SU-DHL-6 (cell line): ENCODE results near the gene RCN2.

Experiments used
- H2AFZ ChIP-seq: fragments of 200-600 bp; sonication (generic); 2 replicates; pipeline ENCODE4 v1.6.1; 2014; ENCODE audit warnings: low read depth, mild to moderate bottlenecking, moderate library complexity, mixed read lengths, antibody characterized with exemption, low read length; ENCODE audit not compliant: severe bottlenecking
- H3F3A ChIP-seq: fragments of 200-600 bp; shearing (Covaris generic); 2 replicates; pipeline ENCODE4 v1.6.0; 2016; ENCODE audit warnings: antibody characterized with exemption, mild to moderate bottlenecking; ENCODE audit not compliant: insufficient read depth
- H3K27ac ChIP-seq: fragments of 200-600 bp; sonication (generic); 2 replicates; pipeline ENCODE4 v1.5.1; 2016; ENCODE audit warnings: low read depth, mild to moderate bottlenecking, low read length, moderate library complexity, mixed read lengths
- H3K27me3 ChIP-seq: fragments of 200-600 bp; sonication (generic), shearing (Covaris generic); 2 replicates; pipeline ENCODE4 v1.6.0; 2014; ENCODE audit warnings: mild to moderate bottlenecking, low read length
- H3K36me3 ChIP-seq: fragments of 200-600 bp; sonication (generic); 2 replicates; pipeline ENCODE4 v1.6.1; 2014; ENCODE audit warnings: mild to moderate bottlenecking, low read length, mixed read lengths
- H3K4me2 ChIP-seq: fragments of 300-600, 200-600 bp; shearing (Covaris generic), sonication (generic); 2 replicates; pipeline ENCODE4 v1.6.0; 2014; ENCODE audit warnings: low read length, low read depth, mild to moderate bottlenecking; ENCODE audit not compliant: poor library complexity, severe bottlenecking
- H3K4me3 ChIP-seq: fragments of 200-600 bp; sonication (generic); 2 replicates; pipeline ENCODE4 v1.5.1; 2014; ENCODE audit warnings: antibody characterized with exemption, low read length, mild to moderate bottlenecking, mixed read lengths; ENCODE audit not compliant: insufficient read depth, poor library complexity, severe bottlenecking
- H3K79me2 ChIP-seq: fragments of 200-600 bp; sonication (generic); 2 replicates; pipeline ENCODE4 v1.6.1; 2014; ENCODE audit warnings: mild to moderate bottlenecking, low read length, moderate library complexity; ENCODE audit not compliant: insufficient read depth
- H3K9ac ChIP-seq: fragments of 200-600 bp; sonication (generic); 2 replicates; pipeline ENCODE4 v1.7.0; 2014; ENCODE audit warnings: mild to moderate bottlenecking, low read length
- H3K9me2 ChIP-seq: fragments of 200-600 bp; sonication (generic); replicated peaks from 2 replicates; pipeline ENCODE4 v1.6.1; 2014; ENCODE audit warnings: low read length; ENCODE audit not compliant: insufficient read depth
- H3K9me3 ChIP-seq: fragments of 200-600 bp; sonication (generic); 2 replicates; pipeline ENCODE4 v1.6.1; 2014; ENCODE audit warnings: low read length, mixed read lengths; ENCODE audit not compliant: insufficient read depth
- H4K20me1 ChIP-seq: fragments of 200-600 bp; sonication (generic); 2 replicates; pipeline ENCODE4 v1.6.1; 2014; ENCODE audit warnings: low read depth, mild to moderate bottlenecking, antibody characterized with exemption, low read length, moderate library complexity, mixed read lengths
- CTCF ChIP-seq: fragments of 200-600 bp; sonication (generic); IDR thresholded peaks from one replicate; pipeline ENCODE4 v1.5.1; 2017; ENCODE audit warnings: antibody characterized with exemption, mild to moderate bottlenecking, low read length, moderate library complexity; ENCODE audit not compliant: insufficient read depth, poor library complexity, severe bottlenecking
- EZH2phosphoT487 ChIP-seq: fragments of 200-600 bp; sonication (generic), shearing (Covaris generic); conservative IDR thresholded peaks from 2 replicates; pipeline ENCODE4 v1.6.1; 2018; ENCODE audit warnings: mild to moderate bottlenecking, antibody characterized with exemption, low read length, moderate library complexity, mixed read lengths

Gene RCN2

GRCh38 chr15:77002436-77002835 is 70.9 kb downstream of the RCN2 start:
- Histone ChIP-seq H3F3A (no peaks in the 10 kb centered on the region), H3K27me3 (no peaks in the 10 kb centered on the region), H3K36me3 (no peaks in the 10 kb centered on the region), H3K9me3 (no peaks in the 10 kb centered on the region), H3K4me2 (no peak overlapping the region), H3K27ac (no peak overlapping the region), H3K79me2 (no peaks in the 10 kb centered on the region), H3K9me2 (no peaks in the 10 kb centered on the region), H3K4me3 (no peak overlapping the region), H3K9ac (no peak overlapping the region), H4K20me1 (no peaks in the 10 kb centered on the region; the same call in 1 of the 2 replicates), H2AFZ (no peak overlapping the region)
- no peak for TF ChIP-seq EZH2phosphoT487
- TF ChIP-seq CTCF: no peak

DNA sequence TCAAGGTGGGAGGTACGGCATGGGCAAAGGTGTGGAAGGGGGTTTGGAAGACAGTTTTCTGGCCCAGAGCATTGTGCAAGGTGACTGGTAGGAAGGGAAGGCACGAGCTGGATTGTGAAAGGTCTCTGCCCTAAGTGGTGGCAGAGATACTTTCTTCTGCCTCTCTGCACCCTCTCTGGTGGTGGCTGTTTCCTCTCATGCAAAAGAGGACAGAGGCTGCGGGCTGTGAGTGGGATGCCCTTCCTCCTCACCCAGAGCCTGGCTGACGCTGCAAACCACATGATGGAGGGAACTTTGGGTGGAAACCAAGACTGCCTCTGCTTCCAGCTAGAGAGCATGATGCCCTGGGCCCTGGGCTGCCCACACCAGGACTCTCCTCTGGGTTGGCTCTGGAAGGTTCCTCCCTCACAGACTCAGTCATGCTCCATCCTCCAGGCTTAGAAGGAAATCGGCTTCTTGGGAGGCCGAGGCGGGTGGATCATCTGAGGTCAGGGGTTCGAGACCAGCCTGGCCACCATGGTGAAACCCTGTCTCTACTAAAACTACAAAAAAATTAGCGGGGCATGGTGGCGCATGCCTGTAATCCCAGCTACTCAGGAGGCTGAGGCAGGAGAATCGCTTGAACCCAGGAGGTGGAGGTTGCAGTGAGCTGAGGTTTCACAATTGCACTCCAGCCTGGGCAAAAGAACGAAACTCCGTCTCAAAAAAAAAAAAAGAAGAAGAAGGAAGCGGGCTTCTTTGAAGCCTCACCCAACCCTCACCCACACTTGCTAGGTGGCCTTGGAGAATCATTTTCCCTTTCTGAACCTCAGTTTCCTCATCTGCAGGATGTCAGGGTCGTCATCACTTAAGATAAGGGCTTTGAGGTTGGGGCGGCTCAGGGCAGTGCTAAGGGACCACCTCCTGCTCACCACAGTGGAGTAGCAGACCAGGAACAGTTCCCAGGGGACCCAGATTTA is 71.7 kb downstream of the RCN2 start:
- Histone ChIP-seq H4K20me1 (no peaks in the 10 kb centered on the region; the same call in 1 of the 2 replicates), H3K36me3 (no peaks in the 10 kb centered on the region), H3K4me3 (no peak overlapping the region), H2AFZ (no peak overlapping the region), H3K27me3 (no peaks in the 10 kb centered on the region), H3K79me2 (no peaks in the 10 kb centered on the region), H3F3A (no peaks in the 10 kb centered on the region), H3K4me2 (no peak overlapping the region), H3K9ac (no peak overlapping the region), H3K9me2 (no peaks in the 10 kb centered on the region), H3K27ac (no peak overlapping the region), H3K9me3 (no peaks in the 10 kb centered on the region)
- no peak for TF ChIP-seq CTCF
- TF ChIP-seq EZH2phosphoT487: no peak
